ENCODE results near the gene C2.

The C2 gene

GRCh38 chr6:31935823-31936222 is 8.3 kb downstream of the C2 start:
- H4K20me1 ChIP-seq (ENCODE audit: low read depth, low read length) = no peaks in the 10 kb centered on the region
- H3K36me3 ChIP-seq (ENCODE audit: low read length) = no peaks in the 10 kb centered on the region
- no peak overlapping the region for H2AFZ ChIP-seq (ENCODE audit: low read depth, low read length, severe bottlenecking)
- H3K4me3 ChIP-seq (ENCODE audit: insufficient read depth, low read length, poor library complexity, severe bottlenecking) = no peak overlapping the region
- no peaks in the 10 kb centered on the region for H3K9me2 ChIP-seq (replicated peaks; ENCODE audit: insufficient read depth, low read length)
- no peak overlapping the region for H3K9ac ChIP-seq (ENCODE audit: low read length)
- no peak overlapping the region for H3K4me2 ChIP-seq (ENCODE audit: low read depth, low read length, poor library complexity, severe bottlenecking)
- H3K79me2 ChIP-seq (ENCODE audit: insufficient read depth, low read length) = no peaks in the 10 kb centered on the region
- H3K9me3 ChIP-seq (ENCODE audit: insufficient read depth, low read length) = no peaks in the 10 kb centered on the region
- TF ChIP-seq, protein P1, sequence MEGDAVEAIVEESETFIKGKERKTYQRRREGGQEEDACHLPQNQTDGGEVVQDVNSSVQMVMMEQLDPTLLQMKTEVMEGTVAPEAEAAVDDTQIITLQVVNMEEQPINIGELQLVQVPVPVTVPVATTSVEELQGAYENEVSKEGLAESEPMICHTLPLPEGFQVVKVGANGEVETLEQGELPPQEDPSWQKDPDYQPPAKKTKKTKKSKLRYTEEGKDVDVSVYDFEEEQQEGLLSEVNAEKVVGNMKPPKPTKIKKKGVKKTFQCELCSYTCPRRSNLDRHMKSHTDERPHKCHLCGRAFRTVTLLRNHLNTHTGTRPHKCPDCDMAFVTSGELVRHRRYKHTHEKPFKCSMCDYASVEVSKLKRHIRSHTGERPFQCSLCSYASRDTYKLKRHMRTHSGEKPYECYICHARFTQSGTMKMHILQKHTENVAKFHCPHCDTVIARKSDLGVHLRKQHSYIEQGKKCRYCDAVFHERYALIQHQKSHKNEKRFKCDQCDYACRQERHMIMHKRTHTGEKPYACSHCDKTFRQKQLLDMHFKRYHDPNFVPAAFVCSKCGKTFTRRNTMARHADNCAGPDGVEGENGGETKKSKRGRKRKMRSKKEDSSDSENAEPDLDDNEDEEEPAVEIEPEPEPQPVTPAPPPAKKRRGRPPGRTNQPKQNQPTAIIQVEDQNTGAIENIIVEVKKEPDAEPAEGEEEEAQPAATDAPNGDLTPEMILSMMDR (IDR thresholded peaks at IDR 0.05; ENCODE audit: insufficient read depth, low read length, poor library complexity, severe bottlenecking) = no peak
- TF ChIP-seq EZH2phosphoT487 (conservative IDR thresholded peaks at IDR 0.05; ENCODE audit: low read length) = no peak
- no peaks in the 10 kb centered on the region for H3K27me3 ChIP-seq (ENCODE audit: low read length)
- no peaks in the 10 kb centered on the region for H3F3A ChIP-seq (ENCODE audit: insufficient read depth)
- H3K27ac ChIP-seq (ENCODE audit: low read depth, low read length) = no peak overlapping the region

DNA sequence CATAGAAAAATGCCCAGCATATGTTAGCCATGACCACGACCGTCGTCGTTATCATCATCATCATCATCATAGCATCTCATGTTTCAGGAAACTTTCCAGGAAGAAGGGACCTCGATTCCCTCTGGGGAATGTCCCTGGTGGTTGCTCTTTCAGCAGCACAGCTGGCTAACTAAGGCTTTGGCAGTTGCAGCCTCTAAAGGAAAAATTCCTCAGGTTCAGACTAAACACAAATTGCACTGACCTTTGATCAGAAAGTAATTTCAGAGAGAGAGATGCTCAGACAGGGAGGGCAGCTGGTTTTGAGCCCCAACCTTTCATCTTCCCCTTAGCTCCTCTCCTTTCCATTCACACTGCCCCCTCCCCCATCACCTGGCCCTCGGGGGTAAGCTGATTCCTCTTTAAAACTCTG is 12.7 kb downstream of the C2 start:
- no peak overlapping the region for H2AFZ ChIP-seq (ENCODE audit: low read depth, low read length, severe bottlenecking)
- H3K27me3 ChIP-seq (ENCODE audit: low read length) = no peaks in the 10 kb centered on the region
- H3K36me3 ChIP-seq (ENCODE audit: low read length) = no peaks in the 10 kb centered on the region
- H3K79me2 ChIP-seq (ENCODE audit: insufficient read depth, low read length) = no peaks in the 10 kb centered on the region
- H3F3A ChIP-seq (ENCODE audit: insufficient read depth) = no peaks in the 10 kb centered on the region
- TF ChIP-seq, protein P1 (IDR thresholded peaks at IDR 0.05; ENCODE audit: insufficient read depth, low read length, poor library complexity, severe bottlenecking) = no peak
- TF ChIP-seq EZH2phosphoT487 (conservative IDR thresholded peaks at IDR 0.05; ENCODE audit: low read length) = no peak
- no peak overlapping the region for H3K27ac ChIP-seq (ENCODE audit: low read depth, low read length)
- no peaks in the 10 kb centered on the region for H4K20me1 ChIP-seq (ENCODE audit: low read depth, low read length)
- no peak overlapping the region for H3K4me3 ChIP-seq (ENCODE audit: insufficient read depth, low read length, poor library complexity, severe bottlenecking)
- H3K4me2 ChIP-seq (ENCODE audit: low read depth, low read length, poor library complexity, severe bottlenecking) = no peak overlapping the region
- no peaks in the 10 kb centered on the region for H3K9me2 ChIP-seq (replicated peaks; ENCODE audit: insufficient read depth, low read length)
- H3K9ac ChIP-seq (ENCODE audit: low read length) = no peak overlapping the region
- no peaks in the 10 kb centered on the region for H3K9me3 ChIP-seq (ENCODE audit: insufficient read depth, low read length)

- no peaks in the 10 kb centered on the region for H3K9me3 ChIP-seq (ENCODE audit: insufficient read depth, low read length)
- no peak overlapping the region for H3K9ac ChIP-seq (ENCODE audit: low read length)
- no peak overlapping the region for H3K4me2 ChIP-seq (ENCODE audit: low read depth, low read length, poor library complexity, severe bottlenecking)
- TF ChIP-seq, protein P1 (IDR thresholded peaks at IDR 0.05; ENCODE audit: insufficient read depth, low read length, poor library complexity, severe bottlenecking) = no peak
- TF ChIP-seq EZH2phosphoT487 (conservative IDR thresholded peaks at IDR 0.05; ENCODE audit: low read length) = no peak
- H4K20me1 ChIP-seq (ENCODE audit: low read depth, low read length) = no peaks in the 10 kb centered on the region
- no peaks in the 10 kb centered on the region for H3K36me3 ChIP-seq (ENCODE audit: low read length)
- no peak overlapping the region for H3K27ac ChIP-seq (ENCODE audit: low read depth, low read length)
- H3K79me2 ChIP-seq (ENCODE audit: insufficient read depth, low read length) = no peaks in the 10 kb centered on the region
- H3K27me3 ChIP-seq (ENCODE audit: low read length) = no peaks in the 10 kb centered on the region
- H3K4me3 ChIP-seq (ENCODE audit: insufficient read depth, low read length, poor library complexity, severe bottlenecking) = no peak overlapping the region
- no peak overlapping the region for H2AFZ ChIP-seq (ENCODE audit: low read depth, low read length, severe bottlenecking)
- H3F3A ChIP-seq (ENCODE audit: insufficient read depth) = no peaks in the 10 kb centered on the region
- no peaks in the 10 kb centered on the region for H3K9me2 ChIP-seq (replicated peaks; ENCODE audit: insufficient read depth, low read length)
Observed at GRCh38 chr6:31943742-31944141, 16.2 kb downstream of the C2 start.

- TF ChIP-seq, protein P1 (IDR thresholded peaks at IDR 0.05; ENCODE audit: insufficient read depth, low read length, poor library complexity, severe bottlenecking) = no peak
- no peak for TF ChIP-seq EZH2phosphoT487 (conservative IDR thresholded peaks at IDR 0.05; ENCODE audit: low read length)
- Histone ChIP-seq H3K4me3 (ENCODE audit: insufficient read depth, low read length, poor library complexity, severe bottlenecking) (no peak overlapping the region), H3K9me2 (replicated peaks; ENCODE audit: insufficient read depth, low read length) (no peaks in the 10 kb centered on the region), H3K79me2 (ENCODE audit: insufficient read depth, low read length) (no peaks in the 10 kb centered on the region), H3K9ac (ENCODE audit: low read length) (no peak overlapping the region), H3K36me3 (ENCODE audit: low read length) (no peaks in the 10 kb centered on the region), H3F3A (ENCODE audit: insufficient read depth) (no peaks in the 10 kb centered on the region), H3K4me2 (ENCODE audit: low read depth, low read length, poor library complexity, severe bottlenecking) (no peak overlapping the region), H2AFZ (ENCODE audit: low read depth, low read length, severe bottlenecking) (no peak overlapping the region), H3K9me3 (ENCODE audit: insufficient read depth, low read length) (no peaks in the 10 kb centered on the region), H4K20me1 (ENCODE audit: low read depth, low read length) (no peaks in the 10 kb centered on the region), H3K27me3 (ENCODE audit: low read length) (no peaks in the 10 kb centered on the region), H3K27ac (ENCODE audit: low read depth, low read length) (no peak overlapping the region)
Observed at GRCh38 chr6:31945154-31945506, 17.6 kb downstream of the C2 start.

Data from SU-DHL-6 (cell line).